Right atrium auricular region (tissue), 2 donors: ENCODE data around the gene HOMER2. TPM values are rescaled to one million over a fixed set of nuclear protein-coding genes. Genes with fewer than 3 reads are reported as not detected.

Source experiments
- DNase-seq: peaks from one replicate; pipeline ENCODE4 v3.0.0-alpha.2; 2019; ENCODE audit warnings: low spot score
- H3K27ac ChIP-seq, 2 donors: fragments of 200-600 bp; sonication (generic); 1 replicate in 1 of 2; 2 replicates in 1 of 2; pipeline ENCODE4 v1.5.1; 2016 to 2019
- H3K27me3 ChIP-seq, 2 donors: fragments of 200-600 bp; sonication (generic); one replicate each; pipeline versions ENCODE4 v1.5.1 to v1.6.0; 2017 to 2019
- H3K36me3 ChIP-seq: fragments of 200-600 bp; sonication (generic); one replicate; pipeline ENCODE4 v1.5.1; 2016
- H3K4me1 ChIP-seq, 2 donors: fragments of 200-600 bp; sonication (generic); one replicate each; pipeline versions ENCODE4 v1.5.1 to v1.6.0; 2017 to 2019
- H3K4me3 ChIP-seq, 2 donors: fragments of 200-600 bp; sonication (generic); 1 replicate in 1 of 2; 2 replicates in 1 of 2; pipeline ENCODE4 v1.5.1; 2017 to 2019; ENCODE audit warnings: mild to moderate bottlenecking in 1 of 2, moderate library complexity in 1 of 2
- H3K9me3 ChIP-seq, 2 donors: fragments of 200-600 bp; sonication (generic); one replicate each; pipeline ENCODE4 v1.5.1; 2019
- total RNA-seq, 2 donors: library from RNA; depleted of rRNA; stranded (reverse); fragments of >200 nt; gene quantifications; one replicate each; pipeline ENCODE4 v1.1.0, GENCODE V29; 2016
- TF ChIP-seq, protein P1 (sequence below), 2 donors: fragments of 200-600 bp; sonication (generic); IDR thresholded peaks; one replicate each; pipeline ENCODE4 v1.5.1; 2019; ENCODE audit warnings: antibody characterized with exemption in 2 of 2

The HOMER2 gene
- total RNA-seq, 2 donors from 2014 or later, result 18.3 to 24.8 TPM

DNA sequence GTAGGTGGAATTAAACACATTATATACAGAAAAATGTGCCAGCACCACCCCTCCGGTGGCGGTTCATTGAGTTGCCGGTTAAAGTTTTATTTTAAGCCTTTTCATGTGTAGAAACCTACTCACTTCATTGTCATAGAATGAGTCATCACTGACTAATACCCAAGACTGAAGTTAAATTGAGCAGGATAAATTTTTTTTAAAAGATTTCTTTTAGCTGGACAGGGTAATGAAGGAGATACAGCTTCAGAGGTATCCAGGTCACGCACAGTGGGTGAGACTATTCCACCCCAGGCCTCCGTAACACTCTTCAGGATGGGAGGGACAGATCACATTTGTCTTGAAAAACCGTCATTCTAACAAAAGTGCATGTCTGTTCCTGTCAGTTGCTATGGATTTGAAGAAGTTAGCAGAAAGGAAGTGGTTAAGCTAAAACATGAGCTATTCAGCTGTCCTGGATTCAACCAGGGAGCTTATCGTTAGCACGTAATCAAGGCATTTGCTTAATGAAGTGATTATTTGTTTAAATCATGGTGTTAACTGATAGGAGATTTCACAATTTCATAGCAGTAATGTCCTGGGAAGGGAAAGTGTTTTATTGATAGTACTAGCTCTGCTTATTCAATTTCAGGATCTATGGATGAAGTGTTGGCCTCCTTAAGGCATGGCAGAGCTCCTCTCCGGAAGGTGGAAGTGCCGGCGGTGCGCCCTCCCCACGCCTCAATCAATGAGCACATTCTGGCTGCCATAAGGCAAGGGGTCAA, 119.7 kb downstream of the HOMER2 start:
- H3K4me1 ChIP-seq, result peaks cover 0 to 9% of the 10 kb centered on the region in 2 donors
- no peaks in the 10 kb centered on the region for H3K27me3 ChIP-seq
- peak overlapping the region in 1 of 2 donors; percentile 8 for H3K27ac ChIP-seq
- DNase-seq, result peak; percentile 40
- TF ChIP-seq, protein P1, sequence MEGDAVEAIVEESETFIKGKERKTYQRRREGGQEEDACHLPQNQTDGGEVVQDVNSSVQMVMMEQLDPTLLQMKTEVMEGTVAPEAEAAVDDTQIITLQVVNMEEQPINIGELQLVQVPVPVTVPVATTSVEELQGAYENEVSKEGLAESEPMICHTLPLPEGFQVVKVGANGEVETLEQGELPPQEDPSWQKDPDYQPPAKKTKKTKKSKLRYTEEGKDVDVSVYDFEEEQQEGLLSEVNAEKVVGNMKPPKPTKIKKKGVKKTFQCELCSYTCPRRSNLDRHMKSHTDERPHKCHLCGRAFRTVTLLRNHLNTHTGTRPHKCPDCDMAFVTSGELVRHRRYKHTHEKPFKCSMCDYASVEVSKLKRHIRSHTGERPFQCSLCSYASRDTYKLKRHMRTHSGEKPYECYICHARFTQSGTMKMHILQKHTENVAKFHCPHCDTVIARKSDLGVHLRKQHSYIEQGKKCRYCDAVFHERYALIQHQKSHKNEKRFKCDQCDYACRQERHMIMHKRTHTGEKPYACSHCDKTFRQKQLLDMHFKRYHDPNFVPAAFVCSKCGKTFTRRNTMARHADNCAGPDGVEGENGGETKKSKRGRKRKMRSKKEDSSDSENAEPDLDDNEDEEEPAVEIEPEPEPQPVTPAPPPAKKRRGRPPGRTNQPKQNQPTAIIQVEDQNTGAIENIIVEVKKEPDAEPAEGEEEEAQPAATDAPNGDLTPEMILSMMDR (IDR thresholded peaks at IDR 0.05), result no peak
- H3K9me3 ChIP-seq, result no peaks in the 10 kb centered on the region
- H3K36me3 ChIP-seq, result peaks cover 92% of the 10 kb centered on the region
- H3K4me3 ChIP-seq, result no peak overlapping the region

DNA sequence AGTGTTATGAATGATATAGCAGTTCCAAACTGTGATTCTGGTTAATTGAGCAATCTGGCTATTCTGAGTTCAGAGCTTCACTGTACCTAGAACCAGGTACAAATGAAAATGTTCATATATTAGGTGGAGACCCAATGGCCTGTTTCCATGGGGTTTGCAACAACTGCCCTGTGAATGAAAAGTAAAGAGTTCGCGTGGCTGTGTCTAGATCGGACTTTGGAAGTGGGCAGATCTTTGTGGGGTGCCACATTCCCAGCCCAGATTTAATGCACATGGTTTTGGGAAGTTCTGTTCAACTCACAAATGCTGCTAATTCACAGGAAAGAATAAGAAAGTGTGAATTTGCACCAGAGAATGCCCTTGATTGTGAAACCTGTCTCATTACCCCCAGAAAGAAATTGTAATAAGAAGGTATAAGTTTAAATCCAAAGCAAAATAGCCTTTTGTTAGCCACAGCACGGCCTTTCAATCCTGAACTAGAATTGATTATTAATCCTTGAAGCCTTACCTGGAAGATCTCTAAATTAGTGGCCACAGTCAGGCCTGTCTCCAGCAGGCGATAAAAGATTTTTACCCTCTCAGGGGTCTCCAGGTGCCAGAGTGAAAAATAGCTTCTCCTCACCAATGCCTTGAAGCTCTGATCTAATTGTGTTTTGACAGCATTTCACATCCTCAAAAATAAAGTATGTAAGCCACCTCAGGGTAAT, 120.5 kb downstream of the HOMER2 start:
- no peak overlapping the region for H3K4me3 ChIP-seq
- H3K36me3 ChIP-seq, result peaks cover 92% of the 10 kb centered on the region
- H3K27ac ChIP-seq, result no peak overlapping the region
- H3K27me3 ChIP-seq, result no peaks in the 10 kb centered on the region
- no peaks in the 10 kb centered on the region for H3K9me3 ChIP-seq
- no peak for DNase-seq
- TF ChIP-seq, protein P1 (IDR thresholded peaks at IDR 0.05), result no peak
- peaks cover 0 to 9% of the 10 kb centered on the region in 2 donors for H3K4me1 ChIP-seq

GRCh38 chr15:82830427-82831173, 121.9 kb downstream of the HOMER2 start:
- DNase-seq, result no peak
- Histone ChIP-seq H3K9me3 (no peaks in the 10 kb centered on the region), H3K27ac (no peak overlapping the region), H3K36me3 (peaks cover 87% of the 10 kb centered on the region), H3K4me3 (no peak overlapping the region), H3K4me1 (peaks cover 0 to 9% of the 10 kb centered on the region in 2 donors), H3K27me3 (no peaks in the 10 kb centered on the region)
- TF ChIP-seq, protein P1 (IDR thresholded peaks at IDR 0.05), result no peak

- TF ChIP-seq, protein P1 (IDR thresholded peaks at IDR 0.05), result no peak
- DNase-seq, result no peak
- Histone ChIP-seq H3K27me3 (no peaks in the 10 kb centered on the region), H3K27ac (no peak overlapping the region), H3K36me3 (peaks cover 87% of the 10 kb centered on the region), H3K9me3 (no peaks in the 10 kb centered on the region), H3K4me1 (peaks cover 0 to 9% of the 10 kb centered on the region in 2 donors), H3K4me3 (no peak overlapping the region)
These were observed 123.3 kb downstream of the HOMER2 start for GRCh38 chr15:82829234-82829633.

DNA sequence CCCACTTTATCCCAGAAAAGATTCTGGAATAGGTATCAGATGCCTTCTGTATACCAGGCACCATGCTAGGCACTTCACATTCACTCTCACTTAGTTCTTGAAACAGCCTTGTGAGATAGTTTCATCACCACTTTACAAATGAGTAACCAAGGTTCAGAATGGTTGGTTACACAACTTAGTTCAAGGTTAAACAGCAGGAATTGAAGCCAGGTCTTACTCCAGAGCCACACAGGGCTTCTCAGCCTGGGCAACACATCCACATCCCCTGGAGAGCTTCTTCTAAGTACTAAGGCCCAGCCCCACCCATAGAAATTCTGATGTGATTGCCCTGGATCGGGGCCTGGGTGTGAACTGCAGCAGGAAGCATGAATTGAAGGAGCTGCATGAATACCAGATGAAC, 124.4 kb downstream of the HOMER2 start:
- Histone ChIP-seq H3K9me3 (no peaks in the 10 kb centered on the region), H3K4me1 (peaks cover 0 to 9% of the 10 kb centered on the region in 2 donors), H3K27me3 (no peaks in the 10 kb centered on the region), H3K4me3 (no peak overlapping the region), H3K27ac (no peak overlapping the region), H3K36me3 (peaks cover 87% of the 10 kb centered on the region)
- no peak for DNase-seq
- TF ChIP-seq, protein P1 (IDR thresholded peaks at IDR 0.05), result no peak
